Body of pancreas (tissue), 4 donors: Measurements from ENCODE around the gene PCTP. TPM values are rescaled to one million over a fixed set of nuclear protein-coding genes. Genes with fewer than 3 reads are reported as not detected.

Experiments used
- ATAC-seq: fragments of 150-250 bp; one replicate; pipeline ENCODE4 v1.9.1; 2016
- DNase-seq, 4 donors: peaks; one replicate each; pipeline ENCODE4 v3.0.0-alpha.2; 2019
- H3K27ac ChIP-seq, 4 donors: fragments of 200-600 bp; sonication (generic); 1 replicate in 3 of 4; 2 replicates in 1 of 4; pipeline versions ENCODE4 v1.5.1 to v1.6.1; 2016 to 2019; ENCODE audit warnings: mild to moderate bottlenecking in 1 of 4, mixed read lengths in 1 of 4, moderate library complexity in 1 of 4
- H3K27me3 ChIP-seq, 2 donors: fragments of 200-600 bp; sonication (generic); one replicate each; pipeline ENCODE4 v1.6.0; 2016; ENCODE audit warnings: mild to moderate bottlenecking in 1 of 2
- H3K36me3 ChIP-seq, 2 donors: fragments of 200-600 bp; sonication (generic); replicated peaks in 1 of 2; 2 replicates each; pipeline ENCODE4 v1.5.1; 2016; ENCODE audit warnings: low read depth in 2 of 2; ENCODE audit not compliant: insufficient read depth in 1 of 2
- H3K4me1 ChIP-seq: fragments of 200-600 bp; sonication (generic); one replicate; pipeline ENCODE4 v1.6.0; 2016
- H3K4me3 ChIP-seq, 2 donors: fragments of 200-600 bp; sonication (generic); 1 replicate in 1 of 2; 2 replicates in 1 of 2; pipeline ENCODE4 v1.5.1; 2016 to 2019
- H3K9me3 ChIP-seq, 3 donors: fragments of 200-600 bp; sonication (generic); 1 replicate in 2 of 3; 2 replicates in 1 of 3; pipeline ENCODE4 v1.5.1; 2016
- CTCF ChIP-seq, 7 experiments: fragments of 450-650 bp in 4 of 7; fragments of 200-600 bp in 3 of 7; sonication (generic) in 3 of 7; IDR thresholded peaks; one replicate each; pipeline ENCODE4 v1.5.1; 2016 to 2019; ENCODE audit warnings: antibody characterized with exemption in 7 of 7
- POLR2A ChIP-seq, 3 donors: fragments of 450-650 bp; IDR thresholded peaks; one replicate each; pipeline ENCODE4 v1.6.1; 2016; ENCODE audit warnings: antibody characterized with exemption in 3 of 3, mild to moderate bottlenecking in 2 of 3
- WGBS, 2 donors: methylation state at CpG; one replicate each; pipeline ENCODE4 v1.1.5; 2017; 5-methylcytosine and 5-hydroxymethylcytosine counted together
- intact Hi-C: fragments of 100-400 bp; cut with DNase I; formaldehyde crosslinking; loops from one replicate; pipeline ENCODE4 v1.15.1; 2023
- total RNA-seq, 2 donors: library from RNA; depleted of rRNA; stranded (reverse); fragments of >200 nt; gene quantifications; one replicate each; pipeline ENCODE4 v1.1.0, GENCODE V29; 2016

The PCTP gene
- total RNA-seq, 2 donors from 2014 or later = 5.6 to 13.0 TPM

GRCh38 chr17:55785181-55785580 lies 34.3 kb downstream of the PCTP start:
- DNase-seq (no peak), ATAC-seq (no peak)
- Histone ChIP-seq H3K27me3 (no peaks in the 10 kb centered on the region), H3K27ac (no peak overlapping the region), H3K4me3 (no peak overlapping the region), H3K9me3 (no peaks in the 10 kb centered on the region), H3K4me1 (no peaks in the 10 kb centered on the region), H3K36me3 (no peaks in the 10 kb centered on the region)
- intact Hi-C loops = no loop called here
- 62 to 75% methylated on average over 1 of the region's 1 CpG for WGBS, 2 donors
- TF ChIP-seq CTCF (IDR thresholded peaks at IDR 0.05) = no peak
- no peak for TF ChIP-seq POLR2A (IDR thresholded peaks at IDR 0.05)

- no peak for DNase-seq
- H3K36me3 ChIP-seq = no peaks in the 10 kb centered on the region
- no peak overlapping the region for H3K27ac ChIP-seq
- H3K4me3 ChIP-seq = no peak overlapping the region
- intact Hi-C loops = no loop called here
- TF ChIP-seq CTCF (IDR thresholded peaks at IDR 0.05) (no peak), POLR2A (IDR thresholded peaks at IDR 0.05) (no peak)
- H3K4me1 ChIP-seq = peaks cover 10% of the 10 kb centered on the region
- no peak for ATAC-seq
- H3K9me3 ChIP-seq = no peaks in the 10 kb centered on the region
- no peaks in the 10 kb centered on the region for H3K27me3 ChIP-seq
- WGBS, 2 donors = 73 to 81% methylated on average over 3 of the region's 3 CpGs
Measured at GRCh38 chr17:55793272-55793671, 42.4 kb downstream of the PCTP start.

- TF ChIP-seq CTCF (IDR thresholded peaks at IDR 0.05) (no peak), POLR2A (IDR thresholded peaks at IDR 0.05) (no peak)
- no peak overlapping the region for H3K4me3 ChIP-seq
Measured at GRCh38 chr17:55794725-55795482, 44.1 kb downstream of the PCTP start.

GRCh38 chr17:55806745-55807495 lies 56.1 kb downstream of the PCTP start:
- Histone ChIP-seq H3K9me3 (no peaks in the 10 kb centered on the region), H3K27me3 (no peaks in the 10 kb centered on the region), H3K36me3 (no peaks in the 10 kb centered on the region), H3K4me3 (no peak overlapping the region), H3K4me1 (no peaks in the 10 kb centered on the region), H3K27ac (no peak overlapping the region)
- WGBS, 2 donors = 86 to 90% methylated on average over 2 of the region's 2 CpGs
- DNase-seq = no peak
- intact Hi-C loops = no loop called here
- TF ChIP-seq POLR2A (IDR thresholded peaks at IDR 0.05) (no peak), CTCF (IDR thresholded peaks at IDR 0.05) (no peak)
- no peak for ATAC-seq

More at GRCh38 chr17:55794725-55795482, 44.1 kb downstream of the PCTP start:
- ATAC-seq (no peak), DNase-seq (no peak)
- H3K27me3 ChIP-seq = no peaks in the 10 kb centered on the region
- intact Hi-C loops = no loop called here
- 33 to 37% methylated on average over 6 of the region's 6 CpGs for WGBS, 2 donors
- H3K9me3 ChIP-seq = no peaks in the 10 kb centered on the region
- peaks cover 10% of the 10 kb centered on the region for H3K4me1 ChIP-seq
- H3K27ac ChIP-seq = no peak overlapping the region
- H3K36me3 ChIP-seq = no peaks in the 10 kb centered on the region
